ENCODE results near the gene ADAMTS5. TPM values are rescaled to one million over a fixed set of nuclear protein-coding genes. Genes with fewer than 3 reads are reported as not detected.

ADAMTS5 gene
- total RNA-seq, 1 experiment from 2014 or later, result not detected

DNA sequence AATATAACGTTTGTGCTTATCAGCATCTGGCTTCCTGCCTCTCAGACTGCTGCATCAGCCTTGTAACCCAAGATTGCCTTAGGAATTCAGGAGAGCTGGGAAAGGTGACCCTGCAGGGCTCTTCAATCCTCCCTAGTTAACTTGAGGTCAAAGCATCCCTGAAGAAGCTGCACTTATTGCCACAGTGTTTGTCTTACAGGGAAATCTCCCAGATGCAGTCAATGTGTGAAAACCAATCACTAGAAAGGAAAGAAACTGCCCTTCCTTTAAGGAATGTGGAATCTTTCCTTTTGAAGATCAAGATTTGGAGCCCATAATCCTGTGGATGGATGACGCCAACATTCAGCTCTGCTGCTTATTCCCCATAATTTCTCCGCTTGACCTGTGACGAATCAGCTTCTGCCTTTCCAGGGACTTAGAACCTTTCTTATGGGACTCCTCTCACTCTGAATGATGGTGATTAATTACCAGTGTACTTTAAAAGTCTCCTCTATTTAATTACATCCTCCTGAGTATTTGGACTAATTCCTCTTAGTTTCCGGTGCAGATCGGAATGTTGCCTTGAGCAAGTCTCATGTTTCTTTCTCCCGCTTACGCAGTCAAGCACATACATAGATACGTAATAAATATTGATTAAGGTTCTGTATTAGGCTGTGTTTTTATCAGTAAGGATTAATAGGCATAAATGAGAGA, 14.4 kb downstream of the ADAMTS5 start:
- ChIA-PET CTCF (no interaction called here), POLR2A (ENCODE audit: unreplicated experiment) (no interaction called here)
- Histone ChIP-seq H3F3A (ENCODE audit: insufficient read depth, low read depth) (no peaks in the 10 kb centered on the region), H3K4me2 (no peak overlapping the region), H4K20me1 (ENCODE audit: insufficient read depth) (no peaks in the 10 kb centered on the region), H3K4me3 (no peak overlapping the region), H3K4me1 (replicated peaks; ENCODE audit: insufficient read depth) (no peaks in the 10 kb centered on the region), H3K79me2 (ENCODE audit: low read depth) (no peaks in the 10 kb centered on the region), H3K36me3 (ENCODE audit: low read depth) (no peaks in the 10 kb centered on the region), H3K27me3 (ENCODE audit: insufficient read depth, low read depth) (no peaks in the 10 kb centered on the region), H2AFZ (no peak overlapping the region), H3K27ac (no peak overlapping the region), H3K9me2 (ENCODE audit: insufficient read depth) (no peaks in the 10 kb centered on the region), H3K9me3 (ENCODE audit: insufficient read depth, low read depth) (no peaks in the 10 kb centered on the region)
- TF ChIP-seq, protein P1, sequence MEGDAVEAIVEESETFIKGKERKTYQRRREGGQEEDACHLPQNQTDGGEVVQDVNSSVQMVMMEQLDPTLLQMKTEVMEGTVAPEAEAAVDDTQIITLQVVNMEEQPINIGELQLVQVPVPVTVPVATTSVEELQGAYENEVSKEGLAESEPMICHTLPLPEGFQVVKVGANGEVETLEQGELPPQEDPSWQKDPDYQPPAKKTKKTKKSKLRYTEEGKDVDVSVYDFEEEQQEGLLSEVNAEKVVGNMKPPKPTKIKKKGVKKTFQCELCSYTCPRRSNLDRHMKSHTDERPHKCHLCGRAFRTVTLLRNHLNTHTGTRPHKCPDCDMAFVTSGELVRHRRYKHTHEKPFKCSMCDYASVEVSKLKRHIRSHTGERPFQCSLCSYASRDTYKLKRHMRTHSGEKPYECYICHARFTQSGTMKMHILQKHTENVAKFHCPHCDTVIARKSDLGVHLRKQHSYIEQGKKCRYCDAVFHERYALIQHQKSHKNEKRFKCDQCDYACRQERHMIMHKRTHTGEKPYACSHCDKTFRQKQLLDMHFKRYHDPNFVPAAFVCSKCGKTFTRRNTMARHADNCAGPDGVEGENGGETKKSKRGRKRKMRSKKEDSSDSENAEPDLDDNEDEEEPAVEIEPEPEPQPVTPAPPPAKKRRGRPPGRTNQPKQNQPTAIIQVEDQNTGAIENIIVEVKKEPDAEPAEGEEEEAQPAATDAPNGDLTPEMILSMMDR (conservative IDR thresholded peaks at IDR 0.05), result no peak
- no peak for TF ChIP-seq EZH2 (IDR thresholded peaks at IDR 0.05; ENCODE audit: low read depth)
- no TSS peak for BruUV-seq (replicated peaks)
- no peak for DNase-seq
- intact Hi-C loops (cut with micrococcal nuclease; ENCODE audit: unreplicated experiment), result no loop called here

DNA sequence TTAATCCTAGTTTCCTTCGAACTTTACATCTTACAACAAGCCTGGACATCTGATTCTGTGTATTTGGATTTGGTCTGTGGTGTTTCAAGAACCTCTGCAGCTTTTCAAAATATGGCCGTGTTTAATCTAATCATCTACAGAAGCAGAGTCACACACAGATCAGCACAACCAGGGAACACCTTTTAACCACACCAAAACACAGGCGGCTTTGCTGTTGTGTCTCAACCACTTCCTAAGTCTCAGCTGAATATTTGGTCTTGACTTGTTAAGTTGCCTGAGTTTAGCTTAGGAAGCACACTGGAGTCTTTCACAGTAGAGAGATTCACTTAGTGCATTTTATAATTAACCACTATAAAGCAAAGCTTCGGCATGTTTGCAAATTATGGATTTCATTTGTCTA, 17.1 kb downstream of the ADAMTS5 start:
- intact Hi-C loops (cut with micrococcal nuclease; ENCODE audit: unreplicated experiment), result no loop called here
- H3K4me1 ChIP-seq (replicated peaks; ENCODE audit: insufficient read depth), result no peaks in the 10 kb centered on the region
- no peaks in the 10 kb centered on the region for H3K9me2 ChIP-seq (ENCODE audit: insufficient read depth)
- H3F3A ChIP-seq (ENCODE audit: insufficient read depth, low read depth), result no peaks in the 10 kb centered on the region
- BruUV-seq (replicated peaks), result no TSS peak
- no peak overlapping the region for H3K4me2 ChIP-seq
- ChIA-PET POLR2A (ENCODE audit: unreplicated experiment) (no interaction called here), CTCF (no interaction called here)
- H3K27me3 ChIP-seq (ENCODE audit: insufficient read depth, low read depth), result no peaks in the 10 kb centered on the region
- H3K36me3 ChIP-seq (ENCODE audit: low read depth), result no peaks in the 10 kb centered on the region
- DNase-seq, result no peak
- H3K9me3 ChIP-seq (ENCODE audit: insufficient read depth, low read depth), result no peaks in the 10 kb centered on the region
- no peak overlapping the region for H2AFZ ChIP-seq
- H3K4me3 ChIP-seq, result no peak overlapping the region
- TF ChIP-seq, protein P1 (conservative IDR thresholded peaks at IDR 0.05), result no peak
- TF ChIP-seq EZH2 (IDR thresholded peaks at IDR 0.05; ENCODE audit: low read depth), result no peak
- no peaks in the 10 kb centered on the region for H4K20me1 ChIP-seq (ENCODE audit: insufficient read depth)
- no peak overlapping the region for H3K27ac ChIP-seq
- no peaks in the 10 kb centered on the region for H3K79me2 ChIP-seq (ENCODE audit: low read depth)

DNA sequence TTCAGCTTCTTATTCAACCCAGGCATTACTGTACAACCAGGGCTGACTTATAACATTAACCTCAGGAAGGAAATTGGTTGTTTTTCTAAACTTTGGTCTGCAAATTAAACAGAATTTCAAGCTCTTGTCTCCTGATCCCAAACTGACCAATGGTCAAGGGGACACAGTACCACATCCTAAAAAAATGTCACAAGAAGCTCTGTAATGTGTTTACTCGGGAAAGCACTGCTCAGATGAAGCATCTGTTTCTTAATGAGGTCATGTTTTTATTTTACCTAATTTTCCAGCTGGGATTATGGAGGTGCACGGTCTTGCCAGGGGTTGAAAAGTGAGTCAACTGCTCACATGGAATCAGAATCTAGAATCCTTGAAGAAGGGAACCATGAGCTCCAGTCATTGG, 18.7 kb downstream of the ADAMTS5 start:
- POLR2A ChIA-PET (ENCODE audit: unreplicated experiment), result no interaction called here
- Histone ChIP-seq H3K4me3 (no peak overlapping the region), H3K36me3 (ENCODE audit: low read depth) (no peaks in the 10 kb centered on the region), H2AFZ (no peak overlapping the region), H3K27me3 (ENCODE audit: insufficient read depth, low read depth) (no peaks in the 10 kb centered on the region), H3F3A (ENCODE audit: insufficient read depth, low read depth) (no peaks in the 10 kb centered on the region), H3K4me1 (replicated peaks; ENCODE audit: insufficient read depth) (no peaks in the 10 kb centered on the region), H3K9me2 (ENCODE audit: insufficient read depth) (no peaks in the 10 kb centered on the region), H3K27ac (no peak overlapping the region), H3K9me3 (ENCODE audit: insufficient read depth, low read depth) (no peaks in the 10 kb centered on the region), H3K79me2 (ENCODE audit: low read depth) (no peaks in the 10 kb centered on the region), H3K4me2 (no peak overlapping the region), H4K20me1 (ENCODE audit: insufficient read depth) (no peaks in the 10 kb centered on the region)
- no TSS peak for BruUV-seq (replicated peaks)
- intact Hi-C loops (cut with micrococcal nuclease; ENCODE audit: unreplicated experiment), result no loop called here
- CTCF ChIA-PET, result no interaction called here
- DNase-seq, result no peak
- no peak for TF ChIP-seq EZH2 (IDR thresholded peaks at IDR 0.05; ENCODE audit: low read depth)
- TF ChIP-seq, protein P1 (conservative IDR thresholded peaks at IDR 0.05), result no peak
